Gastroesophageal sphincter (tissue), 3 donors: ENCODE measurements around the gene DOK6.

ENCODE experiments used
- POLR2A ChIP-seq, 2 donors: fragments of 450-650 bp; IDR thresholded peaks; one replicate each; pipeline ENCODE4 v1.6.1; 2017; ENCODE audit warnings: antibody characterized with exemption in 2 of 2, mild to moderate bottlenecking in 2 of 2, moderate library complexity in 1 of 2
- POLR2AphosphoS5 ChIP-seq: sonication (generic); formaldehyde crosslinking; IDR thresholded peaks from one replicate; pipeline ENCODE4 v1.6.1; 2017; ENCODE audit warnings: antibody characterized with exemption
- TF ChIP-seq, protein P1 (sequence below), 4 experiments: fragments of 200-600 bp in 2 of 4; fragments of 450-650 bp in 2 of 4; sonication (generic) in 1 of 4; IDR thresholded peaks; one replicate each; pipeline ENCODE4 v1.5.1; 2017 to 2019; ENCODE audit warnings: antibody characterized with exemption in 4 of 4, mild to moderate bottlenecking in 2 of 4, moderate library complexity in 2 of 4

DNA sequence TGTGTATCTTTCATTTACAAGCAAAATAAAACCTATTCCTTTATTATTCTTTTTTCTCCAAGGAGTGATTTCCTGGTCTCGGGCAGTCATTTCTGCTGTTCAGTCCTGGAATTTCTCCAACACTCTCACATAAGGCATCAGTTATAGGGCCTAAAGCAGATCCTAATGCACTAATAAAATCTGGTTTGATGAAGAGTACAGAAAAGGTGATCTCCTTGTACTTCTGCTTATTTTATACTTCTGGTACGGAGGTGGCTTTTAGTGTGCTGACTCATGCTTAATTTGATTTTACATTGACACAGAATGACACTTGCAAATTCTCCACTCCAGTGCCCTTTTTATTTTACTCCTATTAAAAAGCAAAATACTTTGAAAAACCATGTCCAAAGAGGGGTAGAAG is 157.4 kb downstream of the DOK6 start:
- no peak for TF ChIP-seq POLR2AphosphoS5
- TF ChIP-seq, protein P1, sequence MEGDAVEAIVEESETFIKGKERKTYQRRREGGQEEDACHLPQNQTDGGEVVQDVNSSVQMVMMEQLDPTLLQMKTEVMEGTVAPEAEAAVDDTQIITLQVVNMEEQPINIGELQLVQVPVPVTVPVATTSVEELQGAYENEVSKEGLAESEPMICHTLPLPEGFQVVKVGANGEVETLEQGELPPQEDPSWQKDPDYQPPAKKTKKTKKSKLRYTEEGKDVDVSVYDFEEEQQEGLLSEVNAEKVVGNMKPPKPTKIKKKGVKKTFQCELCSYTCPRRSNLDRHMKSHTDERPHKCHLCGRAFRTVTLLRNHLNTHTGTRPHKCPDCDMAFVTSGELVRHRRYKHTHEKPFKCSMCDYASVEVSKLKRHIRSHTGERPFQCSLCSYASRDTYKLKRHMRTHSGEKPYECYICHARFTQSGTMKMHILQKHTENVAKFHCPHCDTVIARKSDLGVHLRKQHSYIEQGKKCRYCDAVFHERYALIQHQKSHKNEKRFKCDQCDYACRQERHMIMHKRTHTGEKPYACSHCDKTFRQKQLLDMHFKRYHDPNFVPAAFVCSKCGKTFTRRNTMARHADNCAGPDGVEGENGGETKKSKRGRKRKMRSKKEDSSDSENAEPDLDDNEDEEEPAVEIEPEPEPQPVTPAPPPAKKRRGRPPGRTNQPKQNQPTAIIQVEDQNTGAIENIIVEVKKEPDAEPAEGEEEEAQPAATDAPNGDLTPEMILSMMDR (IDR thresholded peaks at IDR 0.05): no peak
- no peak for TF ChIP-seq POLR2A (IDR thresholded peaks at IDR 0.05)
